ENCODE data around the gene FKBP5. TPM values are rescaled to one million over a fixed set of nuclear protein-coding genes. Genes with fewer than 3 reads are reported as not detected.
"Not testable (repeated sequence)": the region's sequence is repeated elsewhere in the genome, so short reads cannot be mapped to it uniquely, and the experiment has no call there.

Gene FKBP5
- 40.0 and 73.4 TPM in 2 replicates for total RNA-seq

DNA sequence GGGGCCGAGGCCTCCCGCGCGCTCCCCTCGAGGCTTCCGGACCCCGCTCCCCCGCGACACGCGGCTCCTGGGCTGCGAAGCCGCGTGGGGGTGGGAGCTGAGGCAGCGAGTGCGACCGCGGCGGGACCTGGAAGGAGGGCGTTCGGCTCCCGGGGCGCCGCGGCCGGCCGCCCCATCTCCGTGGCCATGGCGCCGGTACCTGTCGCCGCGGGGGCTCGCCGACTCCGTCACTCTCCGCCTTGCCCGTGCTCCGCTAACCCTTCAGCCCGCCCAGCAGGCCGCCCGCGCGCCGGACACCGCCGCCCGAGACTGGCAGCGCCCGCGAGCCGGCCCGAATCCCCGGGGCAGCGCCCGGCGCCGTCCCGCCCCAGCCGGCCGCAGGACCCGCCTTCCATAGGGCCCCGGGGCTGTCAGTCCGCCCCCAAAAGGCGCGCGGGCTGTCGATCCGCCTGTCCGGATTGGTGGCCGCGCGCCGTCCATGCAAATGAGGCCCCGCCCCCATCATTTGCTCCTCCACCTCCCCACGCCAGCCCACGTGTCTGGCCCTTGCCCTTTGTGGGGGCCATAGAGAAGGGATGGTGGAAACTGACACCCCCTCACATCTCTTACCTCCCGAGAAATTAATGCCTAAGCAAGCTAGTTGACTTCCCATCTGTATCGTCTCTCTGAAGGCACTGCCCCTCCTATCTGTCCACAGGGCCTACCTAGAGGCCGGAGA lies at the start of gene FKBP5:
Gene FKBP5, minus strand, starts transcription at position 311 of the 718 bp plus-strand sequence. CDS start 46,091 bp downstream, outside the sequence.
- peak; percentile 94 for DNase-seq

DNA sequence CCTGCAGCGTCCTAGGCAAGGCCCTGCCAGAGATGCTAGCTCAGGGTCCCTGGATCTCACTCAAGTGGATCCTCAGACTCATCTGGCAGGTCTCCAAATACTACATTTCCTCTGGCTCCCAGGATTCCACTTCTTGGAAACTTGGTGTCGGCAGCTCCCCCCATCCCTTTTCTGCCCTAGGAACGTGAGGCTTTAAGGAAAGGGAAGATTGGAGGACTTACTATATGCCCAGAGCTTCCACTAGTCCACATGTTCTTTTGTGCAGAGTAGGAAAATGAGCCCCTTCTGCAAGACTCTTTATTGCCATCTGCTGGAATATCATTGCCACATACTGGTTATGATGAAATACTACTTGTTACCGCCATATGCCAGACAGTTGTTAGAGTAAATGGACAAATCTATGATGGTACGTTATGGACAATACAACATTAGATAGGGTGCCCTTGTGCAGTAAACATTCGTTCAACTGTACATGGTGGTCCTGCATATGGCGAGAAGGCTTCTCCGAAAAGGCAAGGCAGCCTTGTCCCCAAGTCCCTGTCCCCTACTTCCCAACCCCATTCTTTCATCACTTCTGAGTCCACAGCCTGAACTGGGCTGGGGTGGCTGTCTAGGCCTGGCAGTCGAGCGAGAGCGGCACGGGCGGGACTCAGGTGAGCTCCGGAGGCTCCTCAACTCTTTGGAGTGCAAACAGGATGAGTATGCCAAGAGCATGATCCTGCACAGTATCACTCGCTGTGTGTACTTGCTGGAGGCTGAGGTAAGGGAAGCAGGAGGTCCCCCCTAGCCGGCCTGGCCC lies 48.9 kb upstream of the FKBP5 start:
- peak; percentile 89 for DNase-seq

DNA sequence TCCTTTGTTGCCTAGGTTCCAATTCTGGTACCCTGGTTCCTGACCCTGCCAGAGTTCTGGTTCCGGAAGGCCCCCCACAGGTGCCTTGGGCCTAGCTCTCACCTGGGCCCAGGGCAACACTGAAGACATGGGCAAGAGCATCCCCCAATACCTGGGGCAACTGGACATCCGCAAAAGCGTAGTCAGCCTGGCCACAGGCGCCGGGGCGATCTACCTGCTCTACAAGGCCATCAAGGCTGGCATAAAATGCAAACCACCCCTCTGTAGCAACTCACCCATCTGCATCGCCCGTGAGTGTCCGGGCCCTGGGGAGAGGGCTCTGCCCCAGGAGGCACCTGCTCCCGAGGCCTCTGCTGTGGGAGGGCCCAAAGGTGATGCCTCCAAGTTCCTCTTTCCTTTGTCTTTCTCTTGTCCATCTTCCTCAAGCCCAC lies 48.3 kb upstream of the FKBP5 start, which contains the start of gene ARMC12:
Gene ARMC12, plus strand, starts transcription at position 51 of the 431 bp plus-strand sequence. Its CDS starts 77 bp downstream, at position 128.
- no peak for DNase-seq

DNA sequence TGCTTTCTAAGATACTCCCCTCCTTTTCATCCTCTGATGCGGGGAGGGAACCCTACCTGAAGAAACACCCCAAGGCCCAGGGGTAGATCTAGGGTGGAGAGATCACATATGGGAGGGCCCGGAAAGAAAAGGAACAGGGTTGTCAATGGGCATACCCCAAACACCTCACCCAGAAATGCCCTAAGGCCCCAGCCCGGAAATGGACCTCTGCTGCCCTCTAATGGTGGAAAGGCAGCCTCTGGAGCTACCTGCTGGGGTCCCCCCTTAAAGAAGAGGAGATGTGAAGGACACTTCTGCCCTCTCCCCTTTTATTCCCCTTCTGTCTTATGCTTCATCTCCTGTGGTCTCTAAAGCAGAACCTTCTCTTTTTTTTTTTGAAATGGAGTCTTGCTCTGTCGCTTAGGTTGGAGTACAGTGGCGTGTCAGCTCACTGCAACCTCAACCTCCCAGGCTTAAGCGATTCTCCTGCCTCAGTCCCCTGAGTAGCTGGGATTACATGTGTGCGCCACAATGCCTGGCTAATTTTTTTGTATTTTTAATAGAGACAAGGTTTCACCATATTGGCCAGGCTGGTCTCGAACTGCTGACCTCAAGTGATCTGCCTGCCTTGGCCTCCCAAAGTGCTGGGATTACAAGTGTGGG lies 47.7 kb upstream of the FKBP5 start:
- peak; percentile 77 for DNase-seq

DNA sequence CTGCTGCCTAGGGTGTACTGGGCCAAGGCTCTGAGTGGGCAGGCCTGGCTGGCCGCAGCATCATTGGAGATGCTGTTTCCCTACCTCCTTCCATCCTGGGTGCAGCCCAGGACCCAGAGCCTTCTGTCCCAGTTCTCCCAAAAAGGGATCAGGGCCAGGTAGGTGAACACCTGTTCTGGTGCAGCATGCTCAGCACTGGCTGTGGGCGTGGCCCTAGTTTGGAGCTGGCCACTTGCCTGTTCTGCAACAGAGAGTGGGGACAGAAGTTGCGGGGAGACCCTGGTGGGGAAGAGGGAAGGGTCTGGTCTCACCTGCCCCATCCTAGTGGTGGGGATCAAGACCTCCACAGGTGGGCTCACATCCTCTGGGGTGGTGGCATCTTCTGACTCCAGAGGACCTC lies 46.7 kb upstream of the FKBP5 start:
- DNase-seq, result no peak

DNA sequence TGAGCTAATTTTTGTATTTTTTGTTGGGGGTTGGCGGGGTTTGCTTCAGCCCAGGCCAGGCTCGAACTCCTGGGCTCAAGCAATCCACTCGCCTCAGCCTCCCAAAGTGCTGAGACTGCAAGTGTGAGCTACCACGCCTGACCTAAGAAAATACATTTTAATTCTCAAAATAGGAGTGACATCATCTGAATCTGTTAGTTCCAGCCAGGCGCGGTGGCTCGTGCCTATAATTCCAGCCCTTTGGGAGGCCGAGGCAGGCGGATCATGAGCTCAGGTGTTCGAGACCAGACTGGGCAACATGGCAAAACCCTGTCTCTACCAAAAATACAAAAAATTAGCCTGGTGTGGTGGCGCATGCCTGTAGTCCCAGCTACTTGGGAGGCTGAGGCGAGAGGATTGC lies 45.6 kb upstream of the FKBP5 start:
- not testable (repeated sequence) for DNase-seq

DNA sequence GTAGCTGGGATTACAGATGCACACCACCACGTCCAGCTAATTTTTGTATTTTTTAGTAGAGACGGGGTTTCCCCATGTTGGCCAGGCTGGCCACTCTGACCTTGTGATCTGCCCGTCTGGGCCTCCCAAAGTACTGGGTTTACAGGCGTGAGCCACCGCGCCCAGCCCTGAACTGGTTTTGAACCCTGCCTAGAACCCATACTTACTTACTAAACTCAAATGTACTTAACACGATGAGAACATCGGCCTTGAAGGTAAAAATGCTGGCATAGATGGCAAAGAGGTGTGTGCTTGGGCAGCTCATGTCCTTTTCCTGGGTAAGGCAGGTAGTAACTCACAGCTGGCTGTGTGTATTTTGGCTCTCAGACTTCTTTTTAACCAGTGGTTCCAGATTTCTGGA lies 44.9 kb upstream of the FKBP5 start:
- DNase-seq, result no peak

DNA sequence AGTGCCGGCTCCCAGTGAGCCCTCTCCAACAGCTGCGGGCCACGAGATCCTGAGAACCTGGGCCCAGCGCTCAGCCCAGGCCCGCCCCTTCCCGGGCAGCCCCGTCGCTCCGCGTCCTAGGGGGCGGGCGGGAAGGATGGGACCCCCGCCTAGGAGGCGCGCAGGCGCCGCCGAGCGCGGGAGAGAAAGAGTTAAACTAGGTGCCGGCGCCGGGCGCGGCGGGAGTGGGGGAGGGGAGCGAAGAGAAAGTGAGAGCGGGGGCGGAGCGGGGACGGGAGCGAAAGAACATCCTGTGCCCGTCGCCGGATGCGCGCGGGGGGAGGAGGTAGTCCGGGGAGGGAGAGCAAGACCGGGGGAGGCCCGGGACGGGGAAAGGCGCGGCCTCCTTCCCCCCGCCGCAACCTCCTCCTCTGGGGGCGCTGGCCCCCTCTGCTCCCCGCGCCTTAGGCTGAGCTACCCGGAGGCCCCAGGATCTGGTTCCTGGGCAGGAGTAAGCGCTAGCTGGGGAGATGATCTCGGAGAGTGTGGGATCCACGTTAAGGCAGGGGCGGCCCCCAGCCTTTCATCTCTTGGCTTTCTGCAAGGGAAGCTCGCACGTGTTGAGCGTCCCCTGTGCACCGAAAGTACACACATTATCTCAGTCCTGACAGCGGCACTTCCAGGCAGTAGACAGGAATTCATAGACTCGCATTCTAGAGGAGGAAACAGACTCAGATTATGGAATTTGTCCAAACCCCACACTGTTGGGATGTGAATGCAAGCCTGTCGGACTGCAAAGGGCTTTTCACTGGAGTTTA lies 43.2 kb upstream of the FKBP5 start:
- peak; percentile 93 for DNase-seq

DNA sequence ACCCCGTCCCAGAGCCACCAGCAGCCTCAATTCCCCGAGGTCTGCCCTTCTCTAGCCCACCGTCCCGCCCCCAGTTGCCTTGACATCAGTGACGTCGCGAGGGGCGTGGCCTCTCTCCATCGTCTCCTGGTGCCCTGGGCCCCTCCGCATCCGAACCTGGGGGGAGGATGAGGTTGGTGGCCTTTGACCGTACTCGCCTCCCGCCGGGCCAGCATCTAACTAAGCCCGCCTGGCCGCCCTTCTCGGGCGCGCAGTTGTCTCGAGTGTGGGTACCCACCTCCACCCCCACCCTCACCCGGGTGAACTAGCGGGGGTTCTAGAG lies 42.7 kb upstream of the FKBP5 start:
- peak; percentile 90 for DNase-seq

DNA sequence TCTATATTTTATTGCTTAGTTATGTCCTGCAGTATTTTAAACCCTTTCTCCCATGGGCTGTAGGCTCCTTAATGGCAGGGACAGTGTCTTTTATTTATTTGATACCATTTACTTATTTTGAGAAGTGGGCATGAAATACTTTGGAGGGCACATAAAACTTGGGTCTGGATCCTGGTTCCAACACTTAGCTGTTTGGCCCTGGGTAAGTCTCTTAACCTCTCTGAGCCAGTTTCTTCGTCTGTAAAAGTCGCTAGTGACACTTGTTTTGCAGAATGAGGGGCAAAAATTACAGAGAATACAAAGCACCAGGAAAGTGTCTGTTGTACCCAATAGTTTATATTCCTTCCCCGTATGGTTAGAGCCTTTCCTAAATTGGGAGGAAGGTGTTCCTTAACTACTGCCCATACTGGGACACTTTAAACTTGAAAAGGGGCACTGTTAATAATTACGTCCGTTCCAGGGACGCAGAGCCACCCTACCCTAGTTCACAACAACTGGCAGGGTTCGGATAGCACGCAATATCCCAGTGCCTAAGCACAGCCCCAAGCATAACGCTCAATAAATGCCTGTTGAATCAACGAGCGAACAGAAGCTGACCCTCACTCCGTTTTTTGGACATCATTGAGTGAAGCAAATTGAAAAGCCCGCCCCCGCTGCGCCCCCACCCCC lies 42.2 kb upstream of the FKBP5 start:
- no peak for DNase-seq

DNA sequence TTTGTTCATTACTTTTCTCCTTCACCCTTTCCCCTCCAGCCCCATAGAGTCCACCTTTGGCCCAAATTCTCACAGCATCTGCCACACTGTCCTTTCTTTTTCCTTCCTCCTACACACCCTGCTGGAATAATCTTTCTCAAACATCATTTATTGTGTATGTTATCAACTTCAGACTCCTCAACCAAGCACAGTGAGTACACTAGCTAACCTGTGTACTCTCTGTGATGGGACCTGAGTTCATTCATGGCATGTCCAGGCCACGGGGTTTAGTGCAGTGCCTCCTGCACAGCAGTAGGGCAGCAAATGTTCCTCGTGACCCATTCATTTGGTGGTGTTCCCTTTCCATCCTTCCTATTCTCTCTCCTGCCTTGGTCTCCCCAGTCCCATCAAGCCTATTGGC lies 41.0 kb upstream of the FKBP5 start:
- no peak for DNase-seq

DNA sequence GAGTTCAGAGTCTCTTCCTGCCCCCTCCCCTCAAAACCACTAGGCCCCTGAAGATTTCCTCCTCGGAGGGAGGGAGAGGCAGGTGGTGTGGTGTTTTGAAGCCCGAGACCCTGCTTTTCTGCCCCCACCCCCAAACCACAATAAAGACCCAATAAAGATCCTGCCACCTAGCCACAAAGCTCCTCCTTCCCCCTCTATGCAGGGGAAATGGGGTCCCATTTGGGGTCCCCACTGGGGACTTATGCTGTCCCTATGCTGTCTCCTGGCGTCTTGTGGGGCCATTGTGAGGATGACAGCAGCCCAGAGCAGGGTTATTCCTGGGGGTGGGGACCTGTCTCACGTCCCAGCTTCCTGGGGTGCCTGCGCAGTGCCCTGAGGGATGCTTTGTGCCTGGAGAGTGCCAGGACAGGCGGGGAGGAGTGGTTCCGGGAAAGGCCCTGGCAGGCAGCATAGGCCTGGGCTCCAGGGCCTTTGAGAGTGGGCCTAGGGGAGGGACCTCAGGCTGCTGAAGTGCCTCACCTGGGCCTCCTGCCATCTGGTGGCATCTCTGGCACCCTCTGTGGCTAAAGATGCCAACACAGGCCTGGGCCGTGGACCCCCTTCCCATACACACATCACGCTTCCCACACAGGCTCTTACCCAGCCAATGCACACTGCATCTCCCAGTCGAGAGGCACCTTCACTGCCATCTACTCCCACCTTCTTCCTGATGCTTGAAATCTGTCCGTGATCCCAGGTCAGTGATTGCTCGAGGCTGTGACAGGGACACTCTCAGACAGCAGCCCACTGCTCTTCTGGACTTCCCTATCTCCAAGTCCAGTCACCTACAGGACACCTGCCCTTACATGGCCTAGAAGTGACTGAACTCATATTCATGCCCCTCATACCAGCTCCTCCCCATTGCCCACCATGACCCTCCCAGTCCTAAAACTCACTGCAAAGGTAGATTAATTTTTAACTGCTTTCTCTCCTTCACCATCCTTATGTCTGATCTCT lies 40.3 kb upstream of the FKBP5 start:
- no peak for DNase-seq

DNA sequence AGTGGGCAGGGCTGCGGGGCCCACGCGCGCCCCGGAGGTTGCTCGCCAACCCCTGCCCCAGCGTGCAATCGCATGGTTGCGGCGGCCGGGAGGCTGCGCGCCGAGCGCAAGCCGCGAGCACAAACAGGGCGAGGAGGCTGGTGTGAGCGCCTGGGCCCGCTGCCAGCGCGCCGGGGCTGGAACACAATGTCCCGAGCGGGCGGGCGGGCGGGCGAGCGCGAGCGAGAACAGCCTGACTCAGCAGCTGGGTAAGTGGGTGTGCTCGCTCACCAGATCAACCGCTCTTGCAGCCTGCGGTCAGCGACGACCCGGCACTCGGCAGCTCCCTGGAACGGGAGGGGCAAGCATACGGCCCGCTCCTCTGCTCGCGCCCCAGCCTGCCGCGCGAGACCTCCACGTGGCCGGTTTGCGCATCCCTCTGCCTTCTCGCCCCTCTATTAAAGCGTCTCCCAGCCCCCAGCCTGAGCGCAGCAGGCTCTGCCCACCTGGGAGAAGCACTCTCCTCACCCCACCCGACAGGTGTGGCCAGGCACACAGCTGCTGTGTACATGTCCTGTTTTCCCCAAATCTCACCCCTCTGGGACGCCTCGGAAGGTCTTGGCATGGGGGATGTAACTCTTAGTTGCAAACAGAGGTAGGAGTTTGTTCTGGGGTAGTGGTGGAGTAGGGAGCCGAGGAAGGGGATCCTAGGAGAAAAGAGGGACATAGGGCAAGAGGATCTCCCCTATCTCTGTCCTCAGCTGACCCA lies 39.4 kb upstream of the FKBP5 start:
- peak; percentile 94 for DNase-seq

DNA sequence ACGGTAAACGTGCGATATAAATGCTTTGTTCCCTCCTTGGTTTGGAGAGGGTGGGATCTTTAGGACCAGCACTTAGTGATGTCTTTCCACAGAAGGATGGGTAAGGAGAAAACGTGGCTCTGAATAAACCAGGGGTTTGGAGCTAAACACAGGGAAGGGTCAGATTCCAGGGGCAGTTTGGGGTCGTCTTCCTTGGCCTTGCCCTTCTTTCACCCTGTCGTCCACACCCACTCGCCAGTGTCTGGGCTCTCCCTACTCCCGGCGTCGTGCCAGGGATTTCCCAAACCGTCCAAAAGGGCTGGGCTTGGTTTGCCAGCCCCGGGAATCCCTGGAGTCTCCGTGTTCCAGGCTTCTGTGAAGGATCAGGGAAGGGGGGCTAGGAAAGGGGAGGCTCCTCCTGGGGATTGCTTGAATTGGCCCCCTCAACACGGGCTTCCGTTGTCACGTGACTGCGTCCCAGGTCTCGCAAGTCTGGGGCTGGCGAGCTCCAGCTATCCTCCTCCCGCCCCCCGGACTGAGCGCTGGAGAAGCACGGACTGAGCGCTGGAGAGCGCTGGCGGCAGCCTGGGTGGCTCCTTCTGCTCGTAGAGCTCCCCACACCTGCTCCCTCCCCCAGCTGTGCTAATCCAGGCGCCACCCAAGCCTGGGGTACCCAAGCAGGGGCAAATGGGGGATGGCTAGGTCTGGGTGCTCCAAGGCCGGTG lies 38.7 kb upstream of the FKBP5 start:
- peak; percentile 72 for DNase-seq

DNA sequence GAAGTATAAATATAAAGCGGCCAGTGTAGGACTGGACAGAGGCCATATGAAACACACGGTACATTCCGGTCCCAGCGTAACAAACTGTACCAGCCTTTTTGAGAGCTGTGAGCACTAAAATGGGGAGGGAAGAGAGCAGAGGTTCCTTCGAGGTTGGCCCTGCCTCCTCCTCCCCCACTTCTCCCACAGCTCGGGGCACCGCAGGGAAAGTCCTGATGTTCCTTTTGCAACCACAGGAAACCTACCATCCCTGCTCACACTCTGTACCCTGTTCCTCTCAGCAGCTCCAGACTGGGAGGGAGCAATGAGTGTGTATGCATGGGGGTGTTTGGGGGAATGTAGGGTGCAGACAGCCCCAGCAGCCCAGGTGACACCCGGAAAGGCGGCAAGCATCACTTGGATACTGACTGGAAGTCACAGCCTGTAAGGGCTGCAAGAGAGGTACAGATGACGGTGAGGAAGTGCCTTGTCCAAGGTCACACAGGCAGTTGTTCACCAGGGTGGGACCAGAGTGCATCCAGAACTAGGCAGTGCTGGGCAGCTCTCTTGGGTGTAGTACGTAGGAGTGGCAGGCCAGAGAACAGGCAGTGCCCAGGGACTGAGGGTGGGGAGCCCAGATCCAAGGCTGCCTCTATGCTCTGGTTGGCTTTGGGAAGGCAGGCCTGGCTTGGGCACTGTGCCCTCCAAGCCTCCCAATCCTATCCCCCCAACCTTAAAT lies 37.2 kb upstream of the FKBP5 start:
- no peak for DNase-seq

DNA sequence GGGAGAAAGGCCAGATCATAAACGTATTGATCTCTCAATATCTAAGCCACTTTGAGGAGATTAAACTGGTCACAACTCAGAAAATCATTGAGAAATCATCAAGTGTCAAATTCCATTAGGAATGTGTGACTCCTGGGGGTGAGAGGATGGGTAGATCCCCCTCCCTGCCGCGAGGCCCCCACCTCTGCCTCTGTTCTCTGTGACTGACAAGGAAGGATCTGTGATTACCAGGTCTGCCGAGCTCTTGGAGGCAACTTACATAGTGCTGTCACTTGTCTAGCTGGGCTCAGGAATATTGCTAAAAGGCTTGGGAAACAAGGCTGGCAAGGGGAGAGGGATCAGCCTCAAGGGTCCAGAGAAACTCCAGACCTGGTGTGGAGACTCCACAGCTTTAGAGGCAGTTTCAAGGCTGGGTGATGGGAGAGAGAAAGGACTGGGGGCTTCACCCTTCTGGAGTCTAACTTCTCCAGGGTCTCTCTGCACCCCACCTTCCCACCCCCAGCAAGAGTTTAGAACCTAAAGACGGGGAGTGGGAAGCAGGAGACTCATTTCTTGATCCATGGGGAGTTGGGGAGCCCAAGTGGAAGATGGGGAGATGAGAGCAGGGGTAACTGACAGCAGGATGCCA lies 36.5 kb upstream of the FKBP5 start:
- DNase-seq, result no peak

DNA sequence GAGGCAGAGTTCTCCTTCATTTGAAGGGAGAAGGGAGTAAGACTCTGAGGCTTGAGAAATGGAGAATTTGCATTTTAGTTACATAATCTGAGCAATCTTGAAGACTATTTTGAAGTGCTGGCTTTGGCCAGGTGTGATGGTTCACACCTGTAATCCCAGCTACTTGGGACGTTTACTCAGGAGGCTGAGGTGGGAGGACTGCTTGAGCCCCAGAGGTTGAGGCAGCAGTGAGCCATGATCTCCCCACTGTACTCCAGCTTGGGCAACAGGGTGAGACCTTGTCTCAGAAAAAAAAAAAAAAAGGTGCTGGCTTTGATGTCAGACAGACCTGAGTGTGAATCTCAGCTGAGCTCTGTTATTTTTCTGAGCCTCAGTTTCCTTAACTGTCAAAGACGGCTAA lies 35.8 kb upstream of the FKBP5 start:
- DNase-seq, result no peak

DNA sequence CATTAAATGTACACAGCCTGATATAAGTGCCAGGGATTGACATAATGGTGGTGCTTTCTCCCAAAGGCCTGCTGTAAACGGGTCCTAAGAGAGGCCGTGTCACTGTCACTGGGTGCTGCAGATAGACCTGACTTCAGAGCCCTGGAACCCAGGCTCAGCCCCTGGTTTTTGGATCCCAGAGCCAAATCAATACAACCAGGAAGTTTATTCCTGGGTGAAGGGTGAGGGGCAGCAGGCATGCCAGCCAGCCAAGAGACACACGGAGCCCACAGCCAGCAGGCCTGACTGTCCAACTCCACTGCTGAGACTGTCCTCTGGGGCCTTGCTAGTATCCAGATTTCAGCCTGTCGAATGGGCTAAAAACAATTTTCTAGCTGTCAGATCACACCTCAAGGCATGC lies 35.3 kb upstream of the FKBP5 start:
- no peak for DNase-seq

All from dermis blood vessel endothelial cell (primary cell).